AG04450 (cell line): ENCODE results near the gene ILDR1. TPM values are rescaled to one million over a fixed set of nuclear protein-coding genes. Genes with fewer than 3 reads are reported as not detected.

ENCODE experiments used
- polyA plus RNA-seq: library from polyadenylated mRNA; depleted of rRNA; stranded (reverse); fragments of >200 nt; gene quantifications from 2 replicates; pipeline ENCODE4 v1.2.3, GENCODE V29; 2011; rRNA removed
- small RNA-seq: library from RNA; depleted of rRNA; stranded (forward); fragments of <200 nt; gene quantifications from one replicate; pipeline ENCODE3, GENCODE V24; 2012; ENCODE audit warnings: low read depth; ENCODE audit not compliant: insufficient read length

The ILDR1 gene
- polyA plus RNA-seq, 1 experiment = not detected

Small RNAs within 50 kb of the gene (small RNA-seq; reads per million reads assigned to genes)
- not detected for gene RF00019

Other genes with a start within 250 kb of the ILDR1 start
- 14.3 and 19.3 TPM in 2 replicates for gene IQCB1, start 187.2 kb downstream of the ILDR1 start, polyA plus RNA-seq
- 1.5 and 2.5 TPM in 2 replicates for gene EAF2, start 187.0 kb downstream of the ILDR1 start, polyA plus RNA-seq
- gene SLC15A2, start 127.8 kb downstream of the ILDR1 start, polyA plus RNA-seq = 0.52 and 0.63 TPM in 2 replicates
- not detected in 2 replicates for gene CD86, start 33.1 kb upstream of the ILDR1 start, polyA plus RNA-seq
- not detected in 2 replicates for gene CASR, start 161.4 kb upstream of the ILDR1 start, polyA plus RNA-seq